Neural progenitor cell (in vitro differentiated cells): ENCODE results near the gene GXYLT2. TPM values are rescaled to one million over a fixed set of nuclear protein-coding genes. Genes with fewer than 3 reads are reported as not detected.

Experiments
- DNase-seq: peaks from one replicate; pipeline ENCODE4 v3.0.0-alpha.2; 2016; ENCODE audit warnings: low spot score
- H2AFZ ChIP-seq: fragments of 200-600 bp; sonication (generic); replicated peaks from 2 replicates; pipeline ENCODE4 v1.6.1; 2016; ENCODE audit warnings: antibody characterized with exemption
- H3F3A ChIP-seq: fragments of 200-600 bp; sonication (generic); 2 replicates; pipeline ENCODE4 v1.6.1; 2016; ENCODE audit warnings: antibody characterized with exemption, low read depth
- H3K27ac ChIP-seq: fragments of 200-600 bp; sonication (generic); 2 replicates; pipeline ENCODE4 v1.5.1; 2016; ENCODE audit warnings: mild to moderate bottlenecking
- H3K27me3 ChIP-seq: fragments of 200-600 bp; sonication (generic); 2 replicates; pipeline ENCODE4 v1.6.1; 2016; ENCODE audit warnings: mild to moderate bottlenecking, moderate library complexity
- H3K36me3 ChIP-seq: fragments of 200-600 bp; sonication (generic); 2 replicates; pipeline ENCODE4 v1.5.1; 2016
- H3K4me1 ChIP-seq: fragments of 200-600 bp; sonication (generic); 2 replicates; pipeline ENCODE4 v1.6.1; 2016; ENCODE audit warnings: mixed run types
- H3K4me2 ChIP-seq: fragments of 200-600 bp; sonication (generic); 2 replicates; pipeline ENCODE4 v1.6.1; 2016
- H3K4me3 ChIP-seq: fragments of 200-600 bp; sonication (generic); 2 replicates; pipeline ENCODE4 v1.5.1; 2016
- H3K79me2 ChIP-seq: fragments of 200-600 bp; sonication (generic); 2 replicates; pipeline ENCODE4 v1.6.1; 2016; ENCODE audit warnings: low read depth
- H3K9ac ChIP-seq: fragments of 200-600 bp; sonication (generic); 2 replicates; pipeline ENCODE4 v1.6.1; 2016
- H3K9me3 ChIP-seq: fragments of 200-600 bp; sonication (generic); 2 replicates; pipeline ENCODE4 v1.5.1; 2016; ENCODE audit warnings: low read depth
- H4K20me1 ChIP-seq: fragments of 200-600 bp; sonication (generic); 2 replicates; pipeline ENCODE4 v1.6.1; 2016; ENCODE audit warnings: low read depth
- H3K27ac Mint-ChIP-seq: 3 replicates; pipeline ENCODE4 v1.8.0; 2021; ENCODE audit warnings: mixed read lengths
- H3K27me3 Mint-ChIP-seq: 2 replicates; pipeline ENCODE4 v1.8.0; 2022; ENCODE audit warnings: low read depth, mild to moderate bottlenecking, inconsistent platforms, moderate library complexity, mixed read lengths; ENCODE audit not compliant: insufficient read depth
- H3K36me3 Mint-ChIP-seq: 3 replicates; pipeline ENCODE4 v1.8.0; 2021; ENCODE audit warnings: mixed read lengths
- H3K4me1 Mint-ChIP-seq: 3 replicates; pipeline ENCODE4 v1.8.0; 2021; ENCODE audit warnings: mixed read lengths
- H3K4me3 Mint-ChIP-seq: 3 replicates; pipeline ENCODE4 v1.8.0; 2021; ENCODE audit warnings: mild to moderate bottlenecking, moderate library complexity, mixed read lengths
- H3K9me3 Mint-ChIP-seq: 3 replicates; pipeline ENCODE4 v1.8.0; 2020; ENCODE audit warnings: mixed read lengths
- CTCF ChIP-seq: fragments of 200-600 bp; sonication (generic); IDR thresholded peaks from 2 replicates; pipeline ENCODE4 v1.5.1; 2017; ENCODE audit warnings: antibody characterized with exemption, mild to moderate bottlenecking
- EZH2 ChIP-seq: fragments of 200-600 bp; sonication (generic); IDR thresholded peaks from 2 replicates; pipeline ENCODE4 v1.6.1; 2017; ENCODE audit warnings: antibody characterized with exemption, mild to moderate bottlenecking, moderate library complexity
- EZH2phosphoT487 ChIP-seq: fragments of 200-600 bp; sonication (generic); IDR thresholded peaks from 2 replicates; pipeline ENCODE4 v1.6.1; 2017; ENCODE audit warnings: antibody characterized with exemption
- total RNA-seq: library from RNA; depleted of rRNA; stranded (reverse); fragments of >200 nt; gene quantifications from 2 replicates; pipeline ENCODE4 v1.2.3, GENCODE V29; 2015; ENCODE audit warnings: low replicate concordance

The GXYLT2 gene
- total RNA-seq, 1 donor from 2014 or later = 3.6 TPM

GRCh38 chr3:72944696-72945095 is 56.9 kb downstream of the GXYLT2 start:
- no peaks in the 10 kb centered on the region for H3K79me2 ChIP-seq
- no peak overlapping the region for H3K9ac ChIP-seq
- Mint-ChIP-seq H3K27me3 (no peaks in the 10 kb centered on the region), H3K36me3 (no peaks in the 10 kb centered on the region), H3K4me1 (peaks cover 2% of the 10 kb centered on the region), H3K27ac (no peak overlapping the region), H3K4me3 (no peak overlapping the region), H3K9me3 (no peaks in the 10 kb centered on the region)
- H3F3A ChIP-seq = no peaks in the 10 kb centered on the region
- no peaks in the 10 kb centered on the region for H4K20me1 ChIP-seq
- no peaks in the 10 kb centered on the region for H3K36me3 ChIP-seq
- H3K27me3 ChIP-seq = no peaks in the 10 kb centered on the region
- H3K27ac ChIP-seq = no peak overlapping the region
- DNase-seq = no peak
- H3K9me3 ChIP-seq = no peaks in the 10 kb centered on the region
- TF ChIP-seq EZH2phosphoT487 (no peak), CTCF (no peak), EZH2 (no peak)
- H3K4me1 ChIP-seq = no peaks in the 10 kb centered on the region
- no peak overlapping the region for H3K4me3 ChIP-seq
- H2AFZ ChIP-seq = no peak overlapping the region
- H3K4me2 ChIP-seq = no peak overlapping the region

GRCh38 chr3:72947715-72948490 is 60.1 kb downstream of the GXYLT2 start:
- H2AFZ ChIP-seq = no peak overlapping the region
- DNase-seq = no peak
- no peaks in the 10 kb centered on the region for H3K36me3 Mint-ChIP-seq
- H3K9ac ChIP-seq = no peak overlapping the region
- H3K27me3 ChIP-seq = no peaks in the 10 kb centered on the region
- H3K27me3 Mint-ChIP-seq = no peaks in the 10 kb centered on the region
- H3K27ac ChIP-seq = no peak overlapping the region
- no peaks in the 10 kb centered on the region for H3K36me3 ChIP-seq
- no peak overlapping the region for H3K4me3 ChIP-seq
- no peak overlapping the region for H3K4me3 Mint-ChIP-seq
- no peaks in the 10 kb centered on the region for H4K20me1 ChIP-seq
- peaks cover 6% of the 10 kb centered on the region for H3K4me1 ChIP-seq
- no peaks in the 10 kb centered on the region for H3K79me2 ChIP-seq
- H3K4me1 Mint-ChIP-seq = peaks cover 8% of the 10 kb centered on the region
- no peak overlapping the region for H3K4me2 ChIP-seq
- H3K9me3 Mint-ChIP-seq = no peaks in the 10 kb centered on the region
- no peak overlapping the region for H3K27ac Mint-ChIP-seq
- no peaks in the 10 kb centered on the region for H3F3A ChIP-seq
- H3K9me3 ChIP-seq = no peaks in the 10 kb centered on the region
- TF ChIP-seq EZH2 = no peak
- no peak for TF ChIP-seq CTCF
- no peak for TF ChIP-seq EZH2phosphoT487

- no peaks in the 10 kb centered on the region for H3K9me3 Mint-ChIP-seq
- no peaks in the 10 kb centered on the region for H3K79me2 ChIP-seq
- H3K27ac Mint-ChIP-seq = no peak overlapping the region
Measured at GRCh38 chr3:72949016-72949415, 61.2 kb downstream of the GXYLT2 start.

More at GRCh38 chr3:72949016-72949415, 61.2 kb downstream of the GXYLT2 start:
- Histone ChIP-seq H3K4me2 (no peak overlapping the region), H3K9me3 (no peaks in the 10 kb centered on the region), H3K36me3 (no peaks in the 10 kb centered on the region), H3K9ac (no peak overlapping the region), H3K27ac (no peak overlapping the region), H2AFZ (no peak overlapping the region), H4K20me1 (no peaks in the 10 kb centered on the region), H3F3A (no peaks in the 10 kb centered on the region), H3K4me3 (no peak overlapping the region), H3K4me1 (peaks cover 8% of the 10 kb centered on the region), H3K27me3 (no peaks in the 10 kb centered on the region)
- Mint-ChIP-seq H3K27me3 (no peaks in the 10 kb centered on the region), H3K4me3 (no peak overlapping the region), H3K4me1 (peaks cover 8% of the 10 kb centered on the region), H3K36me3 (no peaks in the 10 kb centered on the region)
- TF ChIP-seq CTCF (no peak), EZH2phosphoT487 (no peak)
- no peak for DNase-seq
